ENCODE data around the gene GMFB.

The GMFB gene

DNA sequence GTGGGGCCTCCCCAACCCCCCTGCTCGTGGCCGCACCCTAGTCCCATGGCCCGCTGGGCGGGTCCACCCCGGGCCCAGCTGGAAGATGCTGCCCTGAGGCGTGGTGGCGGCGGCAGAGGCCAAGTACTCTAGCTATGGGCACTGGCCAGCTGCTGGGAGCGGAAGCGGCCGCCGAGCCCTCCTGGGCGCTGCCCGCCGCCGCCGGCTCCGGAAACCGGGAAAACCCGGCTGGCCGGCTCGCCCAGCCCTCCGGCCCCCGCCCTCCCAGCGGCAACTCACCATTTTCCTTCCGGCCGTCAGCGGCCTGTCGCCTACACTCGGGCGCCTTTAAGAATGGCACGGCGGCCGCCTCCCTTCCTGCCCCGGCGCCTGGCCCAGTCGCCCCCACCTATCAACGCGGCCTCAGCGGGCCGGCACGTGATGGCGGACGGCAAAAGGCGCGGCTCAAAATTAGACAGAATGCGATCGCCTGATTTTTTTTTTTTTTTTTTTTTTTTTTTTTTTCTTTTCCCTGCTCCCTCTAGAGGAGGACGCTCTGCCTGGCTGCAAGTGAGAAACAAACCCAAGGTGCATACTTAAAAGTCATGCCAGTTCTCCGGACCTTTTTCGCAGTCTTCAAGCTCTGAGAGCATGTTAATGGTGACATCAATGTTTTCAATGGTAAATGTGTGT, at the start of gene GMFB:
Gene GMFB (minus strand): TSS at position 335 of the 672 bp plus-strand sequence. CDS start 53 bp downstream, at position 282.
- peak; percentile 92 for DNase-seq

DNA sequence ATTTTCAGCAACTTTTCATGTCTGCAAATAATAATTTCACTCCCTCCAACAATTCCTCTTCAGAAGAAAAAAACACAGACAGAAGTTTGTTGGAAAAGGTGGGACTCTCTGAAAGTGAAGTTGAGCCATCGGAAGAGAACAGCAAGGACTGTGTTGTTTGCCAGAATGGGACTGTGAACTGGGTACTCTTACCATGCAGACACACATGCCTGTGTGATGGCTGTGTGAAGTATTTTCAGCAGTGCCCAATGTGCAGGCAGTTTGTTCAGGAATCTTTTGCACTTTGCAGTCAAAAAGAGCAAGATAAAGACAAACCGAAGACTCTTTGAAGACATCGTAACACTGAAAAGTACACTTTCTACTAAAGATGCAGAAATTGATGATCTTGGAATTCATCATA, 49.3 kb upstream of the GMFB start:
- no peak for DNase-seq

DNA sequence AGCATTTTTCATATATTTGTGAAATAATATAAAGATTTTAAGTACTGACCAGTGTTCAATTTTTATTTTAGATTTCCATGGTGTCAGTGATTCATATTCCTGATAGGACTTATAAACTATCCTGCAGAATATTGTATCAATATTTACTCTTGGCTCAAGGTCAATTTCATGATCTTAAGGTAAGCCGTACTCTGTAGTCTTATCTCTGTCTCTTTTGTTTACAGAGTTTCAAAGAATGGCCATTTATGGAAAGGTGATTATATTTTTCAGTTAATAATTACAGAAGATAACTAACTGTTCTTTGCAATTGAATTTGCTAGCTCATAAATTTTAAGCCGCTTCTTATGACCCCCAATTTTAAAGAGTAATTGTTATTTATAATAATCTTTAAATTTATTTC, 48.9 kb upstream of the GMFB start:
- DNase-seq = no peak

DNA sequence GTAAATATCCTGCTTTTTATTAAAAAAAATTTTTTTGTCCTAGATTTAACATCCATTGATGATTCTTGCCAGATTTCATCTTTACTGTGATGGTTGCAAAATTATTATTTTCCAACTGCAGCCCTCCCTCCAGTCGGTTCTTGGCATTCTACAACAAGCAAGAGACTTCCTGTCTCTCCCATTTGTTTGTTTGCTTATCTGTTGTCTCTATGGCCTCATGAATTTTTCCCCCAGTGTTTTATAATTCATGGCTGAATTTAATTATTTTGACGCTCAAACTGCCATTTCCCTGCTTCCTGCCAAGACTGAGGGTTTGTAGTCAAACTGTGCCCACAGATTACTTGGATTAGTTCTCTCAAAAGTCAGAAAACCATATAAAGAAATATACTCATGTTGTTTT, 46.9 kb upstream of the GMFB start:
- no peak for DNase-seq

- DNase-seq = no peak
Measured at GRCh38 chr14:54535126-54535525, 46.3 kb upstream of the GMFB start.

DNA sequence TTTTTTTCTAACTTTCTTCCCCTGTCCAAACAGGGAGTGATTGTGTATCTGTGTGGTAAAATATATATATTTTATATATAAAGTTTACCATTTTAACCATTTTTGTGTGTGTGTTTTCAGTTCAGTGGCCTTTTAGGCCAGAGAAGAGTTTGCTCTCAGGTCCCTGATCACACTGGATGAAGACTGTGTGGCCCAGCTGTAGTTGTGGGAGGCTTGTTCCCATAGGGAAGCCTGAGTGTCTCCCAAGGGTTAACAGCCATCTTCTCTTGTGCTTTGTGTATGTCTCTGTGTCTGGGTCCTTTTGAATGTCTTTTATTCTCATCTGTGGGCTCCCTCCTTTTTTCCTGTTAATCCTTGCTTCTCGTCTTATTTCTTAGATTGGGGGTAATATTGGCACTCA, 44.3 kb upstream of the GMFB start:
- DNase-seq = no peak

- no peak for DNase-seq
Measured at GRCh38 chr14:54532111-54533012, 43.6 kb upstream of the GMFB start.

GRCh38 chr14:54529811-54530210, 41.0 kb upstream of the GMFB start:
- DNase-seq = no peak

DNA sequence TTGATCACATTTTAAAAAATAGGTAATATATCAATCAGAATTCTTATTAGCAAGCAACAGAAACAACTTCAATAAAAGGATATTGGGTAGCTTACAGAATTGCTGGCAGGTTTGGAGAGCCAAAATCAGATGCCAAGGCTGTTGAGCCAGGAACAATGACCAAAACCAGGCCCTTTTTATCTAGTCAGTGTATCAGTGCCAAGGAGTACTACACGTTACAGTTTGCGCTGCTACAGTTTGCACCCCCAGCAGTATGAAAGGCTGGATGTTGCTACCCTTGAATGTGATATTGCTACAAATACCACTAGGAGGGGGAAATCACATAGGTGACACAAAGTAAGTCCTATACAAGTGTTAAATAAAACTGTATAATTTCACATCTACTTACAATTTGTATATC, 40.2 kb upstream of the GMFB start:
- DNase-seq = no peak

- DNase-seq = no peak
Measured at GRCh38 chr14:54524410-54524809, 35.6 kb upstream of the GMFB start.

DNA sequence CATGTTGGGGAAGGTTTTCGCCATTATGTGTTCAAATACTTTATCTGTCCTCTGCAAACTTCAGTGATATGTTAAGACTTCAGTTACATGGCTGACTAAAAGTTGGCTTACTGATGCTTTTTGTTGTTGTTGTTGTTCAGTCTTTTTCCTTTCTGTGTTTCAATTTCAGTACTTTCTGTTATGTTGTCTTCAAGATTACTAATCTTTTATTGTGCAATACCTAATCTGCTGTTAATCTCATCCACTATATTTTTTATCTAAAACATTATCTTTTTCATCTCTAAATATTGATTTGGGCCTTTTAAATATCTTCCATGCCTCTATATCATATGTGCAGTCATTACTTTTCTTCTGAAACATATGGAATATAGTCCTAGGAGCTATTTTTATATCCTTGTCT, 27.9 kb upstream of the GMFB start:
- no peak for DNase-seq

- DNase-seq = no peak
Measured at GRCh38 chr14:54515670-54516069, 26.9 kb upstream of the GMFB start.

DNA sequence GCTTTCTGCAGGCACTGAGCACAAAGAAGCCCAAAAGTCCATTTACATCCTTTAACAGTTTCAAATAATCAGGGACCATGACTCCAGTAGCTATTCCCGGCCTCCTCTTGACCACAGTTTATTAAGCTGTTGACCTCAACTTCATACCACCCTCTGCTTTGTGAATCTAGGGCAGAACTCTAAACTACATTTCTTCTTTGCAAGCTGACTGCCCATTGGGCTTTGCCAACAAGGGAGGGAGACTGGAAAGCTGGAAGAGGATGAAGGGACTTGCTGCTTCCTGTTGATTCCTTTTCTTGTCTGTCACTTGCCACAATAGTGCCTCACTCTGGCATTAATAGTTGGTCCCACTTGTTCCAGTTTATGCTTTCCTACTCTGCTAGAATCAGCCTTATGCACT, 23.6 kb upstream of the GMFB start:
- no peak for DNase-seq

DNA sequence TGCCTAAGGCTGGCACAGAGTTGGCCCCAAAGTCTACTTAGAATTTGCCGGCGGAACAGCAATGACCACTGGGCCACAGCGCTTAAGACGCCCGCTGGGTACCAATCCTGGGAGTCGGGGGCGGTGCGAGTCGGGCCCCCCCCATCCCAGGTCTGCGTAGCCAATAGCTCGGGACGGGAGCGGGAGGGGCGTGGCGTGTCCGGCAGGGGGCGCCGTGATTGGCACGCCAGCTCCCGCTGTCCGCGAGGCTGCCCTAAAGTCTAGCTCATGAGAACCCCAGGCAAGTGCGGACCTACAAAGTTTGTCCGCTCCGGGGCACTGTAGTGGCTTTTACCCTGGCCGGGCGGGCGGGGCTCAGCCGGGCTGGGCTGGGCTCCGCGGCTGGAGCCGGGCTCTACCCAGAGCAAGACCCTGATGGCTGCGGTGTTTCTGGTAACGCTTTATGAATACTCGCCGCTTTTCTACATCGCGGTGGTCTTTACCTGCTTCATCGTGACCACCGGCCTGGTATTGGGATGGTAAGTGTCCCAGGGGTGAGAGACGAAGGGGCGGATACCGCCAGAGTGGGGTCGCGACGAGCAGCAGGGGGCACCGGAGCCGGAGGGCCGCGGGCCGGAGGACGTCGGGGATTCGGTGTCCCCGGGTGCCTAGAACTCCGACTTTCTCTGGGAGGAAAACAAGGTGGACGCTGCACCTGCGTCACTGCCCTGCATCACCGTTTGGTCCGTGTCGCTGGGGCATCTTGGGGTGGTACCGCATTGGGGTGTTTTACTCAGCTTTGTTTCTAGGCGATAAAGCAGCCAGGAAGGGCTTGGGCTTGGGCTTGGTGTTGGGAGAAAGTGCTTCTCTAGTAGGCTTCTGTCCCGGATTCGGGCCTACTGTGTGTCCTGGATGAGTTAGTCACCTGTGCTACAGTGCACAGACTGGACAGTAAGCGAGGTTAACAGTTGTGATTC, 21.0 kb upstream of the GMFB start, which contains the start of gene CGRRF1:
Gene CGRRF1 (plus strand): TSS at position 361 of the 956 bp plus-strand sequence. CDS start 54 bp downstream, at position 415.
- peak; percentile 97 for DNase-seq

- no peak for DNase-seq
Measured at GRCh38 chr14:54503486-54503885, 14.7 kb upstream of the GMFB start.

DNA sequence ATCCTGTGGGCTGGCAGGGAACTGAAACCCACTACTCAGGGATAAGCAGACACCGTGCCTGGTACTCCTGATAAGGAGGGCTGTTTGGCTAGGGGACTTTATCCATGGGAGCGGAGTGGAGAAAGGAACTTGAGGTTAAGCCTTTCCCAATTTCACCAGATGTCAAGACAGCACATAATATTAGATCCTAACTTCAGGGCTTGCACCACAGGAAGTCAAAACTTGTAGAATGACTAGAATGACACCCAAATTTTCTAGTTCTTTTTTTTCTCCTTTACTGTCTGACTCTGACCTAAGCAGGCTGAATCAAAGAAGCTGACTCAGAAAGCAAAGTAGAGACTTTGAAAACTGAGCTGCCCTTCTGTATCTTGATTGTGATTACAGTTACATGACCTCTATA, 13.8 kb upstream of the GMFB start:
- DNase-seq = no peak

DNA sequence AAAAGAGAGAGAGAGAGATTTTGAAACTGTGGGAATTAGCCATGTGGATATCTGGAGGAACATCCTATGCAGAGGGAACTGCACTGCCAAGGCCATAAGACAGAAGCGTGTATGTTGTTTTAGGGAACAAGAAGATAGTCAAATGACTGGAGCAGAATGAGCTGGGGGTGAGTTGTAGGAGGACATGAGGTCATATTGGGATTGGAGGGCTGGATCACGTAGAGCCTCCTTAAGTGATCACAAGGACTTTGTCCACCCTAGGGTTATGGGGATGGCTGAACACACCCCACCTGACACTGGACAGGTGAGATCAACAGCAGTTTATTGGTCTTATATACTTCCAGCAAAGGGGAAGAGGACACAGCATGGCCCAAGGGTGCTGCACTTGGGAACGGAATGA, 12.7 kb upstream of the GMFB start:
- DNase-seq = no peak

DNA sequence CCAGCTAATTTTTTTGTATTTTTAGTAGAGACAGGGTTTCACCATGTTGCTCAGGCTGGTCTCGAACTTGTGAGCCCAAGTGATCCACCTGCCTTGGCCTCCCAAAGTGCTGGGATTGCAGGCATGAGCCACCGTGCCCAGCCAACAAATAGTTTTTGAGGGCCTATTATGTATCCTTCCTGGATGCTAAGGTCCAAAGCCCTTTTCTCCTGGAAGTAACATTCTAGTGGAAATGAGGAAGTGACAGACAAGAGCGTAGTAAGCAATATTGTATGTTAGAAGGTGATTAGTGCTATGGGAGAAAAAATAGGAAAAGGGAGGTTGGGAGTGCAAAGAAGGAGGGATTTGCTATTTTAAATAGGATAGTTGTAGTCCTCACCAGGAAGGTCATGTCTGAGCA, 12.0 kb upstream of the GMFB start:
- no peak for DNase-seq

DNA sequence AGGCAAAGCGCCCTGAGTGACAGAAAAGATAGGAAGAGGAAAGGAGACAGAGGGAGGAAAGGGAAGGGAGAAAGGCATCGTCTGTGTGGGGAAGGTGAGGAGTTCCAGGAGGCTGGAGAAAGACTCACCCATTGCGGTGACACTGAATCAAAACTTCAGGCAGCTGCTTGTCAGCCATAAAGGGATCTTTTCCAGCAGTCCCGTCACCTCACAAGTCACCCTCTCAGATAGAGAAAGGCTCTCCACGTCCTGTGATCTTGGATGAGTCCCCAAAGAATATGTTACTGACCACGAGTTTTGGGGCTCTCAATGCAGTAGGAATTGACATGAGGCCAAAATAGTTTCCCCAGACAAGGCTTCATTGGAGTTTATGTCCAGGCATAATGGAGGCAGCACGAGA, 9.8 kb upstream of the GMFB start:
- no peak for DNase-seq

- no peak for DNase-seq
Measured at GRCh38 chr14:54498095-54498531, 9.3 kb upstream of the GMFB start.

DNA sequence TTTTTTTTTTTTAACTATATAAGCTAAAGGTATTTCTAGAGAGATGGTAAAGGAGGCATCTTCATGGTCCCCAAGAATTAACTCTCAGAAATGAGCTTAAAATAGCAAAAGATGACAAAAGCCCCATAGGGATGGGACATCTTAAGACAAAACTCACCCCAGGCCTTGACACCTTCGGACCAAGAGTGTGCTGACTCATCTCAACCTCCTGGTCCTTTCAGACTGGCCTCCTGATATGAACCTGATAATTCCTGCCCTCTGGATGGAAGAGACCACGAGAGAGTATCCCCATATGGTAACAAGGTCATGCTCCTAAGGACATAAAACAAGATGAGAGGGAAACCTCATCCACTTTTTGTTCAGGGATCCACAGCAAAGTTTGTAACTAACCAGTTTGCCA, 8.4 kb upstream of the GMFB start:
- no peak for DNase-seq

DNA sequence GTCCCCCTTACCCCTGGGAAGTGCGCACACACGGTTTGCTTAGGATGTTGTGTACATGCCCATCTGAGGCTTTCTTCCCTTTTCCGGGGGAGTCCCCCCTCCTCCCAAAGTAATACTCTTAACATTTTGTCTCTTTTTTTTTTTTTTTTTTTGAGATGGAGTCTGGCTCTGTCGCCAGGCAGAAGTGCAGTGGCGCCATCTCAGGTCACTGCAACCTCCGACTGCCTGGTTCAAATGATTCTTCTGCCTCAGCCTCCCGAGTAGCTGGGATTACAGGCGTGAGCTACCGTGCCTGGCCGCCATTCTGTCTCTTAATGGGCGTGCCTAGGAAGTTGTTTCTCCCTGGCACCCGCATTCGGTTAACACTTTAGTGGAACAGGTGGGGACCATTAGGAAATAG, 4.5 kb upstream of the GMFB start:
- DNase-seq = no peak

Measured in stimulated activated CD4-positive, alpha-beta T cell treated with anti-CD3 and anti-CD28 coated beads, Interleukin-4, amount 100 ng/mL, for 24 hours (primary cell).